Trophoblast cell (in vitro differentiated cells and primary cell): Measurements from ENCODE around the gene MAPK14.

Source experiments
- DNase-seq, 2 donors: peaks; one replicate each; pipeline ENCODE4 v3.0.0-alpha.2; 2016
- H2AFZ ChIP-seq: 2 replicates; pipeline ENCODE4 v1.6.1; 2013; ENCODE audit warnings: low read length, moderate library complexity, mild to moderate bottlenecking; ENCODE audit not compliant: insufficient read depth, poor library complexity
- H2AK5ac ChIP-seq: 2 replicates; pipeline ENCODE4 v1.6.1; 2013; ENCODE audit warnings: mild to moderate bottlenecking, low read length
- H2BK120ac ChIP-seq: 2 replicates; pipeline ENCODE4 v1.6.1; 2013; ENCODE audit warnings: low read length, mild to moderate bottlenecking, moderate library complexity; ENCODE audit not compliant: insufficient read depth, poor library complexity
- H2BK12ac ChIP-seq: 2 replicates; pipeline ENCODE4 v1.6.1; 2013; ENCODE audit warnings: mild to moderate bottlenecking, low read length, moderate library complexity
- H2BK5ac ChIP-seq: 2 replicates; pipeline ENCODE4 v1.6.1; 2013; ENCODE audit warnings: low read length, low read depth, moderate library complexity, mild to moderate bottlenecking; ENCODE audit not compliant: poor library complexity
- H3K14ac ChIP-seq: 2 replicates; pipeline ENCODE4 v1.6.1; 2013; ENCODE audit warnings: mild to moderate bottlenecking, low read length
- H3K18ac ChIP-seq: 2 replicates; pipeline ENCODE4 v1.6.1; 2013; ENCODE audit warnings: mild to moderate bottlenecking, low read length
- H3K23ac ChIP-seq: 2 replicates; pipeline ENCODE4 v1.6.1; 2013; ENCODE audit warnings: low read length
- H3K27ac ChIP-seq: 2 replicates; pipeline ENCODE4 v1.5.1; 2013; ENCODE audit warnings: low read depth, mild to moderate bottlenecking, inconsistent platforms, low read length, moderate library complexity
- H3K27me3 ChIP-seq: 2 replicates; pipeline ENCODE4 v1.6.1; 2013; ENCODE audit warnings: inconsistent platforms, mild to moderate bottlenecking, low read length, moderate library complexity; ENCODE audit not compliant: insufficient read depth
- H3K36me3 ChIP-seq, 2 experiments: 1 replicate in 1 of 2; 2 replicates in 1 of 2; pipeline ENCODE4 v1.6.1; 2013; ENCODE audit warnings: low read length in 2 of 2, mild to moderate bottlenecking in 2 of 2, moderate library complexity in 1 of 2; ENCODE audit not compliant: insufficient read depth in 2 of 2, control insufficient read depth in 1 of 2
- H3K4ac ChIP-seq: 2 replicates; pipeline ENCODE4 v1.6.1; 2013; ENCODE audit warnings: low read depth, mild to moderate bottlenecking, low read length, moderate library complexity
- H3K4me1 ChIP-seq, 2 experiments: 1 replicate in 1 of 2; 2 replicates in 1 of 2; pipeline ENCODE4 v1.6.1; 2013; ENCODE audit warnings: low read length in 2 of 2, mild to moderate bottlenecking in 2 of 2, moderate library complexity in 1 of 2; ENCODE audit not compliant: insufficient read depth in 2 of 2, control insufficient read depth in 1 of 2
- H3K4me2 ChIP-seq: 2 replicates; pipeline ENCODE4 v1.6.1; 2013; ENCODE audit warnings: inconsistent platforms, mild to moderate bottlenecking, low read length, moderate library complexity
- H3K4me3 ChIP-seq: 2 replicates; pipeline ENCODE4 v1.5.1; 2013; ENCODE audit warnings: mild to moderate bottlenecking, low read depth, low read length, inconsistent platforms
- H3K79me1 ChIP-seq: one replicate; pipeline ENCODE4 v1.6.1; 2013; ENCODE audit warnings: low read length
- H3K79me2 ChIP-seq: 2 replicates; pipeline ENCODE4 v1.6.1; 2013; ENCODE audit warnings: low read length, mild to moderate bottlenecking; ENCODE audit not compliant: control insufficient read depth, insufficient read depth, poor library complexity
- H3K9ac ChIP-seq: 2 replicates; pipeline ENCODE4 v1.6.1; 2013; ENCODE audit warnings: mild to moderate bottlenecking, low read length
- H3K9me3 ChIP-seq: 2 replicates; pipeline ENCODE4 v1.6.1; 2013; ENCODE audit warnings: low read depth, mild to moderate bottlenecking, control low read depth, inconsistent platforms, low read length; ENCODE audit not compliant: insufficient read depth
- H4K12ac ChIP-seq: 2 replicates; pipeline ENCODE4 v1.6.1; 2013; ENCODE audit warnings: low read depth, mild to moderate bottlenecking, low read length, moderate library complexity
- H4K8ac ChIP-seq: 2 replicates; pipeline ENCODE4 v1.6.1; 2013; ENCODE audit warnings: low read depth, mild to moderate bottlenecking, low read length, moderate library complexity
- H4K91ac ChIP-seq: one replicate; pipeline ENCODE4 v1.6.1; 2013; ENCODE audit warnings: low read depth, mild to moderate bottlenecking, low read length, moderate library complexity
- WGBS: extraction: QIAGEN DNeasy Blood & Tissue Kit; methylation state at CpG from one replicate; pipeline ENCODE4 v1.1.7; 2013; ENCODE audit warnings: missing lambda C conversion rate; ENCODE audit not compliant: insufficient read length, insufficient coverage; ENCODE audit errors: extremely low coverage; 5-methylcytosine and 5-hydroxymethylcytosine counted together

The MAPK14 gene

GRCh38 chr6:36034441-36034840, 6.8 kb downstream of the MAPK14 start:
- H3K27ac ChIP-seq: no peak overlapping the region
- H2AK5ac ChIP-seq: no peak overlapping the region
- H3K36me3 ChIP-seq: no peaks in the 10 kb centered on the region
- H3K18ac ChIP-seq: no peak overlapping the region
- H3K23ac ChIP-seq: no peak overlapping the region
- no peaks in the 10 kb centered on the region for H3K79me1 ChIP-seq
- H3K4me3 ChIP-seq: no peak overlapping the region
- no peak for DNase-seq
- no peak overlapping the region for H3K14ac ChIP-seq
- peaks cover 0 to 4% of the 10 kb centered on the region in 2 experiments for H3K4me1 ChIP-seq
- H3K4me2 ChIP-seq: no peak overlapping the region
- H4K8ac ChIP-seq: no peak overlapping the region
- H2BK12ac ChIP-seq: no peak overlapping the region
- H3K79me2 ChIP-seq: peaks cover 3% of the 10 kb centered on the region
- H2BK120ac ChIP-seq: no peak overlapping the region
- H4K91ac ChIP-seq: no peak overlapping the region
- no peaks in the 10 kb centered on the region for H3K9me3 ChIP-seq
- H2BK5ac ChIP-seq: no peak overlapping the region
- no peak overlapping the region for H4K12ac ChIP-seq
- no peak overlapping the region for H3K9ac ChIP-seq
- no peak overlapping the region for H2AFZ ChIP-seq
- no peak overlapping the region for H3K4ac ChIP-seq
- H3K27me3 ChIP-seq: no peaks in the 10 kb centered on the region
- no CpG with 5 or more reads among the region's 3 CpGs for WGBS

- H3K79me2 ChIP-seq: peaks cover 3% of the 10 kb centered on the region
- no peak overlapping the region for H4K8ac ChIP-seq
- H3K4me2 ChIP-seq: no peak overlapping the region
- H2BK12ac ChIP-seq: no peak overlapping the region
- no peak overlapping the region for H3K14ac ChIP-seq
- H4K91ac ChIP-seq: no peak overlapping the region
- no peak overlapping the region for H3K23ac ChIP-seq
- no peak for DNase-seq
- no peaks in the 10 kb centered on the region for H3K27me3 ChIP-seq
- H3K36me3 ChIP-seq: no peaks in the 10 kb centered on the region
- no peak overlapping the region for H2AFZ ChIP-seq
- no peak overlapping the region for H3K4ac ChIP-seq
- no peak overlapping the region for H2AK5ac ChIP-seq
- no peaks in the 10 kb centered on the region for H3K79me1 ChIP-seq
- H3K27ac ChIP-seq: no peak overlapping the region
- no peak overlapping the region for H4K12ac ChIP-seq
- H2BK5ac ChIP-seq: no peak overlapping the region
- no peaks in the 10 kb centered on the region for H3K9me3 ChIP-seq
- H3K4me3 ChIP-seq: no peak overlapping the region
- no peak overlapping the region for H3K18ac ChIP-seq
- WGBS: no CpG with 5 or more reads among the region's 4 CpGs
- H3K4me1 ChIP-seq: peaks cover 0 to 4% of the 10 kb centered on the region in 2 experiments
- H2BK120ac ChIP-seq: no peak overlapping the region
- H3K9ac ChIP-seq: no peak overlapping the region
Observed at GRCh38 chr6:36035225-36035624, 7.6 kb downstream of the MAPK14 start.

GRCh38 chr6:36038120-36038876, 10.7 kb downstream of the MAPK14 start:
- Histone ChIP-seq H3K27me3 (no peaks in the 10 kb centered on the region), H2AK5ac (no peak overlapping the region), H3K18ac (no peak overlapping the region), H4K8ac (no peak overlapping the region), H3K23ac (no peak overlapping the region), H3K27ac (no peak overlapping the region), H2BK120ac (no peak overlapping the region), H2BK5ac (no peak overlapping the region), H2AFZ (no peak overlapping the region), H3K79me1 (no peaks in the 10 kb centered on the region), H4K12ac (no peak overlapping the region), H3K14ac (no peak overlapping the region), H3K4me1 (peaks cover 0 to 4% of the 10 kb centered on the region in 2 experiments), H3K36me3 (no peaks in the 10 kb centered on the region), H3K4me3 (no peak overlapping the region), H3K4me2 (no peak overlapping the region), H3K79me2 (peaks cover 1% of the 10 kb centered on the region), H3K9ac (no peak overlapping the region), H3K4ac (peak overlapping the region; percentile 58), H2BK12ac (no peak overlapping the region), H3K9me3 (no peaks in the 10 kb centered on the region), H4K91ac (no peak overlapping the region)
- WGBS: no CpG with 5 or more reads among the region's 4 CpGs
- no peak for DNase-seq

- Histone ChIP-seq H3K4me2 (no peak overlapping the region), H3K4me1 (peaks cover 0 to 2% of the 10 kb centered on the region in 2 experiments), H4K8ac (no peak overlapping the region), H3K4me3 (no peak overlapping the region), H3K9ac (no peak overlapping the region), H3K27ac (no peak overlapping the region), H2BK5ac (no peak overlapping the region), H3K14ac (no peak overlapping the region), H3K23ac (no peak overlapping the region), H2BK120ac (no peak overlapping the region), H3K18ac (no peak overlapping the region), H3K27me3 (no peaks in the 10 kb centered on the region), H3K36me3 (no peaks in the 10 kb centered on the region), H4K91ac (no peak overlapping the region), H2BK12ac (no peak overlapping the region), H4K12ac (no peak overlapping the region), H3K9me3 (no peaks in the 10 kb centered on the region), H2AK5ac (no peak overlapping the region), H3K4ac (no peak overlapping the region), H2AFZ (no peak overlapping the region), H3K79me2 (no peaks in the 10 kb centered on the region), H3K79me1 (no peaks in the 10 kb centered on the region)
- no peak for DNase-seq
Observed at GRCh38 chr6:36039112-36039511, 11.5 kb downstream of the MAPK14 start.
